ENCODE data around the gene HILPDA.
"Not testable (repeated sequence)": the region's sequence is repeated elsewhere in the genome, so short reads cannot be mapped to it uniquely, and the experiment has no call there.

Gene HILPDA

GRCh38 chr7:128463345-128463744, 7.7 kb downstream of the HILPDA start:
- not testable (repeated sequence) for DNase-seq (ENCODE audit: low read depth)

- not testable (repeated sequence) for DNase-seq (ENCODE audit: low read depth)
These were observed 8.3 kb downstream of the HILPDA start for GRCh38 chr7:128463933-128464332.

DNA sequence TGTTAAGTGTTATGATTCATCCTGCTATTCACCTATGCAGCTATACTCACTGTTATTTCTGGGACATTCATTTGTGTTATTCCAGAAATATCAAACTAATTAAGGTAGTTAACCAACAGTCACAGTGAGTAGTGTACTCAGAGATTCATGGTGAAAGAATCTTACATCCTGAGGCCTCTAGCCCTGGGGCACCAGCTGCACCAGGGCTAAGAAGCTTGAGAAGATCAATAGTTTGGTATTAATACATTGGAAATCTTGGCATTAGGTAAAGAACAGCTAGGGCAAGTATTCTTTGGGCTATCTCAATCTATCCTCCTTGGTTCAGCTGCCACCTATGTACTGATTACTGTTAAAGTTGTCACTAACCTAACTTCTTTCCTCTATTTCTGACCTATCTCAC, 11.2 kb downstream of the HILPDA start:
- DNase-seq (ENCODE audit: low read depth), result not testable (repeated sequence)

DNA sequence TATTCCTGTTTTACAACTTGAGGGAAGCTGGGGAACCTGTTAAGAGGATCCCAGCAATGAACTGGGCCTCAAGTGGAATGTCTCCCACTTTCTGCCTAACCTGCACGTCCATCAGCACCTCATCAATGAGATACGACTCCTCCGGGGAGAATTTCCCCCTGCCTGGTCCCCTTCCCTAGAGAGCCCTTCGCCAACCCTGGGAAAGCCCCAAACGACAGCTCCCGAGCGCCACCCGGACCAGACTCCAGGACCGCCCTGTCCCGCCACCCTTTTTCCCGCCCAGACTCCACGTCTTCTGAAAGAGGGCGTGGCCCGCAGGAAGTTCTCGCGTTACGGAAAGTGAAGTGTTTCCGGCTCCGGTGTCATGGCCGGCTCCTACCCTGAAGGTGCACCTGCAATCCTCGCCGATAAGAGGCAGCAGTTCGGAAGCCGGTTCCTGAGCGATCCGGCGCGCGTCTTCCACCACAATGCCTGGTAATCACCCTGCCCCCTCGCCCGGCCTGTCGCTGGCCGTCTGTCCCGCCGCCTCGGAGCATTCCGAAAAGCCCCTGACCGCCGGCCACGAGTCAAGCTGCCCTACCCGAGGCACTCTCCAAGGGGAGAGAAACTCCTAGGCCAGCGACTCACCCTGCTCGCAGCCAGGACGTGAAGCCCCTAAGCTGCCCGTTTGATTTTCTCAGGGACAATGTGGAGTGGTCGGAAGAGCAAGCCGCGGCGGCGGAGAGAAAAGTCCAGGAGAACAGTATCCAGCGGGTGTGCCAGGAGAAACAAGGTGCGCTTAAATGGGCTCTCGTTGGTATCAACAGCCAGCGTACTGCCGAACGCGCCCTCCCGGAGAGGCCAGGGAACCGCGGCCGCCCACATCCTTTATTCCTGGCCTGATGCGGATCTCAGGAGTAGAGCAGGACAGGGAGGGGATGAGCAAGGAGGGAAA, 21.0 kb downstream of the HILPDA start, which contains the start of gene METTL2B:
TSS of gene METTL2B (plus strand) at position 347 of the 934 bp plus-strand sequence. CDS start at position 365, 18 bp downstream.
- peak; percentile 81 for DNase-seq (ENCODE audit: low read depth)

GRCh38 chr7:128477336-128477690, 21.6 kb downstream of the HILPDA start:
- not testable (repeated sequence) for DNase-seq (ENCODE audit: low read depth)

DNA sequence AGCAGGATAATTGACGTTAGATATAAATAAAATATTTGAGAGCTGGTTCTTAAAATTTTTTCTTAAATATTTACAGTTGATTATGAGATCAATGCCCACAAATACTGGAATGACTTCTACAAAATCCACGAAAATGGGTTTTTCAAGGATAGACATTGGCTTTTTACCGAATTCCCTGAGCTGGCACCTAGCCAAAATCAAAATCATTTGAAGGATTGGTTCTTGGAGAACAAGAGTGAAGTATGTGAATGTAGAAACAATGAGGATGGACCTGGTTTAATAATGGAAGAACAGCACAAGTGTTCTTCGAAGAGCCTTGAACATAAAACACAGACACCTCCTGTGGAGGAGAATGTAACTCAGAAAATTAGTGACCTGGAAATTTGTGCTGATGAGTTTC, 23.4 kb downstream of the HILPDA start:
- DNase-seq (ENCODE audit: low read depth), result not testable (repeated sequence)

DNA sequence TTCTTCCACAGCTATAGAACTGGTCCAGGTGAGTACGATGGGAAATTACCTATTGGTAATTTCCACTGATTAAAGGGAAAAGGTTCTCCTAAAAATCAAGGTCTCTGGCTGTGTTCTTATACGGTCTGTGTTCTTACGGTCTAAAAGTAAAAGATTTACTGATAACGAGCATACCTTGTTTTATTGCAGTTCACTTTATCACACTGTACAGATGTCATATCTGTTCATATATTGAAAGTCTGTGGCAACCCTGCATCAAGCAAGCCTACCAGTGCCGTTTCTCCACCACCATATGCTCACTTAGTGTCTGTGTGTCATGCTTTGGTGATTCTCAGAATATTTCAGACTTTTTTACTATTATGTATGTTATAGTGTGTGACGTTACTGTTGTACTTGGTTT, 32.5 kb downstream of the HILPDA start:
- not testable (repeated sequence) for DNase-seq (ENCODE audit: low read depth)

- no peak for DNase-seq (ENCODE audit: low read depth)
These were observed 41.7 kb downstream of the HILPDA start for GRCh38 chr7:128497405-128497804.

DNA sequence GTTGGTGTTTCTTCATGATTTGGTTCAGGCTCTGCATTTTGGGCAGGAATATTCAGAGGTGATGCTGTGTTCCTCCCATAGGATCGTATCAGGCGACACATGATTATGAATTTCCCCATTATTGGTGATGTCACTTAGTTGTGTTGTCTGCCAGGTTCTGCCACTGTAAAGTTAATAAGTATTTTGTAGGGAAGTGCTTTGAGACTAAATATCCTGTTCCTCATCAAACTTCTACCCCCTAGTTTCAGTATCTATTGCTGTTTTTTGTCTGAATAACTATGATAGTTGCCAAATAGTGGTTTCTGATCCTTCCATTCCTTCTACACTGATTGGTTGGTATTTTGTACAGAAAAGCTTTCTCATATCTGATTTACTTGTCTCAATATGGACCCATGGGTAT, 49.7 kb downstream of the HILPDA start:
- not testable (repeated sequence) for DNase-seq (ENCODE audit: low read depth)

DNA sequence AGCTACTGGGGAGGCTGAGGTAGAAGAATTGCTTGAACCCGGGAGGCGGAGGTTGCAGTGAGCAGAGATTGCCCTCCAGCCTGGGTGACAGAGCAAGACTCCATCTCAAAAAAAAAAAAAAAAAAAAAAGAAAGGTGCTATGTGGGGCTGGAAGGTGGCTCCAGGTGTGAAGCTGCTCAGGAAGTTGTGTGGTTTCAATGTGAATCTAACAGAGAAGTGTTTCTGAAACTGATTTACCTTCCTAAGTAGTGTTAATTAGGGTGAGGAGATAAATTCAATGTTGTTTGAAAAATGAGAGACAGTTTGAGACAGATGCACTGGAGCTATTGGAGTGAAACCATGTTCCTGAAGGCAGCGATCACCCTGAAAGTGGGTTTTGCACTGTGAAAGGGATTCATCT, 51.1 kb downstream of the HILPDA start:
- DNase-seq (ENCODE audit: low read depth), result not testable (repeated sequence)

- DNase-seq (ENCODE audit: low read depth), result not testable (repeated sequence)
These were observed 51.8 kb downstream of the HILPDA start for GRCh38 chr7:128507321-128507993.
